Measurements from ENCODE around the gene RNF34. TPM values are rescaled to one million over a fixed set of nuclear protein-coding genes. Genes with fewer than 3 reads are reported as not detected.

RNF34 gene
- total RNA-seq, 4 donors from 2014 or later = 46.8 to 63.2 (median 49.8) TPM

GRCh38 chr12:121443911-121444841 lies 44.3 kb downstream of the RNF34 start:
- WGBS, 2 donors (ENCODE audit: low coverage in 1 of 2) = 65 to 100% methylated on average over 3 to 45 of the region's 45 CpGs
- peak; percentile 66 for DNase-seq
- Histone ChIP-seq H3K4me1 (peaks cover 8 to 21% (median 12%) of the 10 kb centered on the region in 4 donors), H3K27ac (peak overlapping the region; percentile 0 to 59 (median 42)), H3K4me3 (no peak overlapping the region), H3K27me3 (no peaks in the 10 kb centered on the region), H3K9me3 (no peaks in the 10 kb centered on the region), H3K36me3 (no peaks in the 10 kb centered on the region)
- intact Hi-C loops (cut with DNase I; ENCODE audit: low total_unique reads) = loop anchor here (1.0 kb wide), 1 partner anchor 110 kb away; no protein-coding TSS in a partner anchor
- in situ Hi-C loops (cut with MboI; ENCODE audit: low pct_ligation_motif_present in 1 of 4, low pct_unique_long_range_greater_than_20kb in 1 of 4, low sequenced_read_pairs in 3 of 4) = loop anchor here in 2 of 4 donors (10.0 to 25.0 kb wide), 2 partner anchors 107 to 109 kb away; no protein-coding TSS in a partner anchor
- TF ChIP-seq POLR2AphosphoS5 (IDR thresholded peaks at IDR 0.05) (peak in 1 of 3 donors; percentile 8), EP300 (IDR thresholded peaks at IDR 0.05; ENCODE audit: low read depth) (no peak)

DNA sequence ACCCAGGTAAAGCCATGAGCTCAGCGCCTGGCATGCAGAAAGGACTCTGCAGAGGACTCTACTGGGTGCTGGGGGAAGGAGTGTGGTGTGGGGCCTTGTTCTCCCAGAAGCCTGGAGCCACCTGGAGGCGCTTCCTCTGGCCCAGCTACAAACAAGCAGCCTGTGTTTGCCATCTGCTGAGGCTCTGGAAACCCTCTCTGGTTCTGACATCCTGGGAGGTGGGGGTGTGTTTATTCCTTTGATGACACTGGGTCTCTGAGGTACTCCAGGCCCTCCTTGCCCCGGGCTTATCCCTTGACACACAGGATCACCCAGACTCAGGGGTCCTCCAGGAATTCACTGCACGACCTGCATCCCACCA lies 44.9 kb downstream of the RNF34 start:
- intact Hi-C loops (cut with DNase I; ENCODE audit: low total_unique reads) (no loop called here), in situ Hi-C loops (cut with MboI; ENCODE audit: low pct_ligation_motif_present in 1 of 4, low pct_unique_long_range_greater_than_20kb in 1 of 4, low sequenced_read_pairs in 3 of 4) (loop anchor here in 2 of 4 donors (10.0 to 25.0 kb wide), 2 partner anchors 108 to 110 kb away; no protein-coding TSS in a partner anchor)
- no peak for DNase-seq
- H3K9me3 ChIP-seq = no peaks in the 10 kb centered on the region
- no peaks in the 10 kb centered on the region for H3K27me3 ChIP-seq
- WGBS, 2 donors (ENCODE audit: low coverage in 1 of 2) = 94% methylated on average over 4 of the region's 4 CpGs; no CpG with 5 or more reads in 1 of the 2 donors
- peaks cover 8 to 21% (median 12%) of the 10 kb centered on the region in 4 donors for H3K4me1 ChIP-seq
- H3K36me3 ChIP-seq = no peaks in the 10 kb centered on the region
- TF ChIP-seq POLR2A (IDR thresholded peaks at IDR 0.05) = no peak
- TF ChIP-seq POLR2AphosphoS5 (IDR thresholded peaks at IDR 0.05) = peak in 1 of 3 donors; percentile 9
- peak overlapping the region in 2 of 4 donors; percentile 28 to 59 for H3K27ac ChIP-seq
- no peak overlapping the region for H3K4me3 ChIP-seq

DNA sequence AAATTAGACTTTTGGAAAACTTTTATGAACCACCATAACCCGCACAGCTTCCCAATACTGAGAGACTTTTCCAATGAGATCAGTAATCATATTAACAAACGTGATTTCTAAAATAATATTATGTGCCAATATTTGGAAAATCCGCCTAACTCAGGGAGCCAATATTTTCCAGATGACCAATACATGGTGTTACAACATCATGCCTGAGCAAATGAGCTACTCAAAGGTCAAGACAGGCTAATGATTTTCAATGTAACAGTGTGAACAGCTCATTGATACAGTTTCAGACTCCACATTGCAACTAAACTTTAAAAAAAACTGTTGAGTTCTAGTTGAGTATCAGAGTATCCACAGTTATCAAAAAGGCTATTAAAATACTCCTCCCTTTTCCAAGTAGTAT lies 46.8 kb downstream of the RNF34 start:
- DNase-seq = no peak
- H3K4me3 ChIP-seq = no peak overlapping the region
- WGBS, 2 donors (ENCODE audit: low coverage in 1 of 2) = 79 to 86% methylated on average over 3 of the region's 3 CpGs
- in situ Hi-C loops (cut with MboI; ENCODE audit: low pct_ligation_motif_present in 1 of 4, low pct_unique_long_range_greater_than_20kb in 1 of 4, low sequenced_read_pairs in 3 of 4) = loop anchor here in 2 of 4 donors (10.0 to 25.0 kb wide), 2 partner anchors 109 to 112 kb away; no protein-coding TSS in a partner anchor
- H3K27me3 ChIP-seq = no peaks in the 10 kb centered on the region
- no peak overlapping the region for H3K27ac ChIP-seq
- intact Hi-C loops (cut with DNase I; ENCODE audit: low total_unique reads) = no loop called here
- no peaks in the 10 kb centered on the region for H3K36me3 ChIP-seq
- TF ChIP-seq EP300 (IDR thresholded peaks at IDR 0.05; ENCODE audit: low read depth) = no peak
- TF ChIP-seq, protein P1, sequence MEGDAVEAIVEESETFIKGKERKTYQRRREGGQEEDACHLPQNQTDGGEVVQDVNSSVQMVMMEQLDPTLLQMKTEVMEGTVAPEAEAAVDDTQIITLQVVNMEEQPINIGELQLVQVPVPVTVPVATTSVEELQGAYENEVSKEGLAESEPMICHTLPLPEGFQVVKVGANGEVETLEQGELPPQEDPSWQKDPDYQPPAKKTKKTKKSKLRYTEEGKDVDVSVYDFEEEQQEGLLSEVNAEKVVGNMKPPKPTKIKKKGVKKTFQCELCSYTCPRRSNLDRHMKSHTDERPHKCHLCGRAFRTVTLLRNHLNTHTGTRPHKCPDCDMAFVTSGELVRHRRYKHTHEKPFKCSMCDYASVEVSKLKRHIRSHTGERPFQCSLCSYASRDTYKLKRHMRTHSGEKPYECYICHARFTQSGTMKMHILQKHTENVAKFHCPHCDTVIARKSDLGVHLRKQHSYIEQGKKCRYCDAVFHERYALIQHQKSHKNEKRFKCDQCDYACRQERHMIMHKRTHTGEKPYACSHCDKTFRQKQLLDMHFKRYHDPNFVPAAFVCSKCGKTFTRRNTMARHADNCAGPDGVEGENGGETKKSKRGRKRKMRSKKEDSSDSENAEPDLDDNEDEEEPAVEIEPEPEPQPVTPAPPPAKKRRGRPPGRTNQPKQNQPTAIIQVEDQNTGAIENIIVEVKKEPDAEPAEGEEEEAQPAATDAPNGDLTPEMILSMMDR (IDR thresholded peaks at IDR 0.05) = no peak
- no peak for TF ChIP-seq POLR2A (IDR thresholded peaks at IDR 0.05)
- no peak for TF ChIP-seq POLR2AphosphoS5 (IDR thresholded peaks at IDR 0.05)
- H3K9me3 ChIP-seq = no peaks in the 10 kb centered on the region
- peaks cover 8 to 28% (median 17%) of the 10 kb centered on the region in 4 donors for H3K4me1 ChIP-seq

DNA sequence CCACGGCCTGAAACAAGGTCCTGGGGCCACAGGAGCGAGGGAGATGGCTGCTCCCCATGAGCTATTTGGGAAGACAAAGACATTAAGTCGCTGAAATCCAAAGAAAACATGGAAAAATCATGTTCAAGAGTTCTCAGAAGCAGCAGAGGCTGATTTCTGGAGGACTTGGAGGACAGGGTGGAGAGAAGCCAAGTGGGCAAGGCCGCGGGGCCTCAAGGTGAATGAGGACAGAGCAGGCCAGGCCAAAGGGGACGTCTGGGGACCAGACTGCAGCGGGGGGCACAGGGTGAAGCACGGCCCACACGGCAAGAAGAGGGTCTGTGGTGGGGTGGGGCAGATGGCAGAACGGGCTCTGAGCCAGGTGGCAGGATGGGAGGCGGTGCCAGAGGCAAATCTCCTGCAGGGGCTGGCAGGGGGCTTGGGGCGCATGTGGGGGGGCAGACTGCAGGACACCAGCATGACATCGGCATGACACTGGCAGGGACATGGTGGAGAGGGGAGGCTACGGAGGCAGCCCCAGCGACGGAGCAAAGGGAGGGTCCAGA lies 48.9 kb downstream of the RNF34 start:
- in situ Hi-C loops (cut with MboI; ENCODE audit: low pct_ligation_motif_present in 1 of 4, low pct_unique_long_range_greater_than_20kb in 1 of 4, low sequenced_read_pairs in 3 of 4) = loop anchor here in 2 of 4 donors (10.0 to 25.0 kb wide), 2 partner anchors 112 to 114 kb away; no protein-coding TSS in a partner anchor
- no peak overlapping the region for H3K27ac ChIP-seq
- H3K9me3 ChIP-seq = no peaks in the 10 kb centered on the region
- no peak overlapping the region for H3K4me3 ChIP-seq
- H3K27me3 ChIP-seq = no peaks in the 10 kb centered on the region
- no peaks in the 10 kb centered on the region for H3K36me3 ChIP-seq
- no peak for DNase-seq
- intact Hi-C loops (cut with DNase I; ENCODE audit: low total_unique reads) = no loop called here
- peaks cover 3 to 32% (median 24%) of the 10 kb centered on the region in 4 donors for H3K4me1 ChIP-seq
- 87% methylated on average over 16 of the region's 16 CpGs; no CpG with 5 or more reads in 1 of the 2 donors for WGBS, 2 donors (ENCODE audit: low coverage in 1 of 2)
- TF ChIP-seq POLR2A (IDR thresholded peaks at IDR 0.05) (no peak), EP300 (IDR thresholded peaks at IDR 0.05; ENCODE audit: low read depth) (no peak), POLR2AphosphoS5 (IDR thresholded peaks at IDR 0.05) (no peak)
- TF ChIP-seq, protein P1 (IDR thresholded peaks at IDR 0.05) = no peak

GRCh38 chr12:121451961-121452339 lies 52.0 kb downstream of the RNF34 start:
- H3K4me3 ChIP-seq = peak overlapping the region in 3 of 4 donors; percentile 9 to 40 (median 19)
- peak; percentile 59 for DNase-seq
- intact Hi-C loops (cut with DNase I; ENCODE audit: low total_unique reads) = no loop called here

More at GRCh38 chr12:121451961-121452339, 52.0 kb downstream of the RNF34 start:
- in situ Hi-C loops (cut with MboI; ENCODE audit: low pct_ligation_motif_present in 1 of 4, low pct_unique_long_range_greater_than_20kb in 1 of 4, low sequenced_read_pairs in 3 of 4) = no loop called here
- no peaks in the 10 kb centered on the region for H3K9me3 ChIP-seq
- H3K27me3 ChIP-seq = no peaks in the 10 kb centered on the region
- H3K27ac ChIP-seq = peak overlapping the region; percentile 66 to 84 (median 80)
- H3K36me3 ChIP-seq = no peaks in the 10 kb centered on the region
- 10 to 15% methylated on average over 4 of the region's 4 CpGs for WGBS, 2 donors (ENCODE audit: low coverage in 1 of 2)
- TF ChIP-seq EP300 (IDR thresholded peaks at IDR 0.05; ENCODE audit: low read depth) (no peak), POLR2AphosphoS5 (IDR thresholded peaks at IDR 0.05) (no peak), POLR2A (IDR thresholded peaks at IDR 0.05) (no peak)
- TF ChIP-seq, protein P1 (IDR thresholded peaks at IDR 0.05) = no peak
- H3K4me1 ChIP-seq = peaks cover 3 to 23% (median 17%) of the 10 kb centered on the region in 4 donors
